ENCODE data around the gene GPR157.
"Not testable (repeated sequence)": the region's sequence is repeated elsewhere in the genome, so short reads cannot be mapped to it uniquely, and the experiment has no call there.

The GPR157 gene

GRCh38 chr1:9145021-9145668, 16.2 kb upstream of the GPR157 start:
- no peak for ATAC-seq

- not testable (repeated sequence) for ATAC-seq
These were observed 15.6 kb upstream of the GPR157 start for GRCh38 chr1:9144494-9144893.

- no peak for ATAC-seq
These were observed 14.3 kb upstream of the GPR157 start for GRCh38 chr1:9143250-9143649.

DNA sequence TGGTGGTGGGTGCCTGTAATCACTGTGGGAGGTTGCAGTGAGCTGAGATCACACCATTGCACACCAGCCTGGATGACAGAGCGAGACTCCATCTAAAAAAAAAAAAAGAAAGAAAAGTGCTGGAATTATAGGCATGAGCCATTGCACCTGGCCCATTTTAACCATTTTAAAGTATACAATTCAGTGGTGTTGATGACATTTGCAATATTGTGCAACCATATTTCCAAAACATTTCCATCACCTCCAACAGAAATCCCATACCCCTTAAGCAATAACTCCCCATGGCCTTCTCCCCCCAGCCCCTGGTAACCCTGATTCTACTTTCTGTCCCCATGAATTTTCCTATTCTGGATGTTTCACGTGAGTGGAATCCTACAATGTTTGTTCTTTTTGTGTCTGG, 11.0 kb upstream of the GPR157 start:
- no peak for ATAC-seq

DNA sequence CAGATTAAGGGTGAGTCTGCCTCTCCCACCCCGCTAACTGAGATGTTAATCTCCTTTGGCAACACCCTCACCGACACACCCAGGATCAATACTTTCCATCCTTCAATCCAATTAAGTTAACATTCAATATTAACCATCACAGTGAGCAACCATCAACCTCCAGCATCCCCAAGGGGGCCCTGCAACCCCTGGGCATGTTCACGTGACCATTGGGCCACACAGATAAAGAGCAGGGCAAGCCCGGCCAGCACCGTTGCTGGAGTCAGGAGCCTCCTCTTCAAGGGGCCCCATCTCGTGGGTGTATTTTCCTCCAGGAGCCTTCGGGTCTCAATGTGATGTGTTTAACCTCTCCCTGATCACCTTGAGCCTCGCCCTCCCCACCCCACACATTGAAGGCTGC, 8.0 kb upstream of the GPR157 start:
- ATAC-seq: no peak

GRCh38 chr1:9135073-9135836, 6.4 kb upstream of the GPR157 start:
- peak; percentile 33 to 38 for ATAC-seq

DNA sequence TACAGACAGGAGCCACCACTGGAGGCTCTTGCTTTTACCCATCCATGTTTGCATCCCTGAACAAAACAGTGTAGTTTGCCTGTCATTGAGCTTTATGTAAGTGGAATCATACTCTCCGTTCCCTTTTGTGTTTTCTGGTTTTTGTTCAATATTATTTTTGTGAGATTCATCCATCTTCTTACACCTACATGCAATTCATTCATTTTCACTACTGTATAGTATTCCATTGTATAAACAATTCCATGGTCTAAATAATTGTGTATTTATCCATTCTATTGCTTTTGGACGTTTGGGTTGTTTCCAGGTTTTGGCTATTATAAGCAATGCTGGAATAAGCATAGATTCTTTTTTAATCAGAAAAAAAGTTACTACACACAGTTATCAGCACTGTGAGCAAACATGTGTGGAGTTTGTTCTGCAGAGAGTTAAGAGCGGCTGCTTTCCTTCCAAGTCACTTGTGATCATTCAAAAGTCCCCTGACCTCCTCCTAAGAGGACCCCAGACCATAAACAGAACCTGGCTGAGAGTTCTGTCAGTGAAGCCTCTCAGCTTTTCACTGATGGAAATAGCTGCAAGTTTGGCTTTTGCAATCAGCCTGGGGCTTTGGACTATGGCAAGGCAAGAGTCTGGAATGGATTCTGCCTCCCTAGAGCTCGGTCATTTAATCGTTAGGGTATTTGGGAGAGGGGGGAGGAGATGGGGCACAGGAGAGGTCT, 5.1 kb upstream of the GPR157 start:
- no peak for ATAC-seq

- peak; percentile 54 to 64 for ATAC-seq
These were observed 552 bp upstream of the GPR157 start for GRCh38 chr1:9129266-9130041.

DNA sequence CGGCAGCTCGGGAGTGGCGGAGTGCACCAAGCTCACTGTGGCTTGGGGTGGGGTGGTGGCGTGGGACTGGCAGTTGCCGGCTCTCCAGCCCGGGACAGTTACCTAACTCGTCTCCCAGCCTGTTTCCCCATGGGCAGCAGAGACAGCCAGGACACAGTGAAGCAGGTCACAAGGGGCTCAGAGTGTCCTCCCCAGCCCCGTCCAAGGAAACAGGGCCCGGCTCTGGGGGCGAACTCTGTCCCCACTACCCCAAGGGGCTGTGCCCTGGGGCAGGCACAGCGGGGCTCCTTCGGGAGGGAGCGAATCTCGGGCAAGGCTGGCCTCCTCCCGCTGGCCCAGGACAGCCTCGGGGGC, 759 bp downstream of the GPR157 start:
- ATAC-seq: no peak

DNA sequence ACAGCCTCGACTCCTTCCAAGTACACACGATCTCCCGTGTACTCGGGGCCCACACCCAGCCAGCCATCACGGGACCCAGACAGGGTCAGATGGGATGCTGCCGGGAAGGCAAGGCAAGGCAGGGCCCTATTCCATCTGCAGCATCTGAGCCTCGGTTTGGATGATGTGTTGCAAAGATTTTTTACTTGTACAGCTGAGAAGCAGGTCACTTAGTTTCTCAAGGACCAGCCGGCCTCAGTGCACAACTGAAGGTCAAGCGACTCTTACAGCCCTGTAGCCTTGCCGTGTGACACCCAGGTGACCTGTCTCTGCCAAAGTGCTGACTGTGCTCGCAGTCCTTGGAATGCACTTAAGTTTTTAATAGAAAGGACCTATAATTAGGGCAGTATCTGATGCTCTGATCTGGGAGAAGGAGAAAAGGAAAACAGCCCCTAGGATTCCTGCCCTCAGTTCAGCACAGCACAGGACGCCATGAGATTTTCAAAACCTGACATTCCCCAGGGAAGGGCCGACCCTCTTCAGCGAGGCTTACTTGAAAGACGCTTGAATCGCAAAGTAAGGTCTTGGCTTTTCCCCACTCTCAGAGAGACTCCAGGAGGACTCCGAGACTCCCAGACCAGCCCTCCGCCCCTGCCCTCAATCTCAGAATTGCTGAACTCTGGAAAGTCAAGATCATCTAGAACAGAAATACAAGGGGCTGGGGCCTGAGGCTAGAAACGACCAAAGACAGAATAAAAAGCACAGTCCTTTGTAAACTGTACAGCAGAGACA, 1.3 kb downstream of the GPR157 start:
- ATAC-seq: no peak

DNA sequence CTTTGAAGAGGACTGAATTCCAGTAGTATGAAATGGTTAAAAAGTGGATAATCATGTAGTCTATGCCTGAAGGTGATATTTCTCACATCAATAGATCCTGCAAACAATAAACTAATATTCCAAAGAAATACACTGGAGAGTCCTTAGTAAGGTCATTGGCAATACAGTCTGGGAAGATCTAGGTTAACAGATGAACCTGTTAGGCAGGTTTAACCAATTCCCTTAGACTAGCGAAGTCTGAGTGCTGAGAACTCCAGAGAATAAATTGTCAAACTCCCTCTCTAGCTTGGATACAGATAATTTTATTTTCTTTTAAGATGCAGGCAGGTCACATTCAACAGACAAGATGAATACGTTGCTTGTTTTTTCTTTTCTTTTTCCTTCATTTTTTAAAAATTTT, 2.4 kb downstream of the GPR157 start:
- no peak for ATAC-seq

DNA sequence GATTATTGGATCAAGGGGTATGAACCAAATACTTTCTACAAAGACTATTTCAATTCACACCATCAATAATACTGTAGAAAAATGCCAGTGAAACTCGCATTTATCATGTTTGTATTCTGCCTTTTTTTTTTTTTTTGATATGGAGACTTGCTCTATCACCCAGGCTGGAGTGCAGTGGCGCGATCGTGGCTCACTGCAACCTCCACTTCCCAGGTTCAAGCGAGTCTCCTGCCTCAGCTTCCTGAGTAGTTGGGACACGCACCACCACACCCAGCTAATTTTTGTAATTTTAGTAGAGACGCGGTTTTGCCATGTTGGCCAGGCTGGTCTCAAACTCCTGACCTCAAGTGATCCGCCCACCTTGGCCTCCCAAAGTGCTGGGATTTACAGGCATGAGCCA, 3.1 kb downstream of the GPR157 start:
- ATAC-seq: not testable (repeated sequence)

- no peak for ATAC-seq
These were observed 3.6 kb downstream of the GPR157 start for GRCh38 chr1:9125325-9125724.

DNA sequence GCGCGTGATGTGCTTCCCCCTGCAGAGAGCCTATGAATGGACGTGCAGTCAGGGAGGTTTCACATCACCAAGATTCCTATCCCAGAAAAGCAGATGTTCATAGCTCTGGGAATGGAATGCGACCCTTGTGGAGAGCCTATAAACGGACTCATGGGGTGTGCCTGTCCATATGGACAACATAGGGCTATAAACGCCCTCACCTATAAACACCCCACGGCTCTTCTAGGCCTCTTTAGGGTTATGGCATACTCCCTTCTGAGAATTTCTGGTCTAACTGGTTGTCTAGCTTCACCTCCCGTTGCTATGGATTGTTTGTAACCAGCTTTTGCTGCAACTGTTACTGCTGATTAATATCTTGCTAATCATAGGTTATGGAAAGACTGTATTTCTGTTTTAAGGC, 4.5 kb downstream of the GPR157 start:
- not testable (repeated sequence) for ATAC-seq

- not testable (repeated sequence) for ATAC-seq
These were observed 5.2 kb downstream of the GPR157 start for GRCh38 chr1:9123665-9124064.

GRCh38 chr1:9121496-9122409, 7.1 kb downstream of the GPR157 start:
- ATAC-seq: peak; percentile 89 to 92

DNA sequence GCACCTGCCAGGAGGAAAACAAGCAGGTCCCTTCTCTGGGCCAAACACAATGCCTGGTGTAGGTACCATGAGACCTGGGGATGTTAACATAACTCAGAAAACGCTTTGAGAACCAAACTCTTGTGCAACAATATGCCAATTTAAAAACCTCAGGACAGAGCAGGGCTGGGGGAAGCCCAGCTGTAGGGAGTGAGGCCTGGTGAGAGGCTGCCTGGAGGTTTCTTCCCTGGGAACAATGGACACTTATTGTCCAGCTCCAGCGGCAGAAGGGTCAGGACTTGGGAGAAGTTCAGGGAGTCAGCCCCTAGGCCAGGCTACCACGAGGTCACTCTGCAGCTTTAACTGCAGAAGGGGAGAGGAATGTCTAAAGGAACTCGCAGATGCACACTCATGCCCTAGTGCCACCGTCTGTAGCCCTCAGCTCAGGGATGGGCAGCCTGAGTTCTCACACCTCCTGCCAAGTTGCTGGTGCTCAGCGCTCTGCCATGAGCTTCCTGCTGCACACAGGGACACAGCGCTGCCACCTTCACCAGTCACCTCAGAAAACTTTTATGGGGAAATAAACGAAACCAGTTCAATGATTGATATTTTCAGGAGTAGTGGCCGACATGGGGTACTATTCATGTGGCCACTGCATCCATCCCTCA, 8.5 kb downstream of the GPR157 start:
- ATAC-seq: no peak

- no peak for ATAC-seq
These were observed 9.2 kb downstream of the GPR157 start for GRCh38 chr1:9119745-9120144.

- ATAC-seq: no peak
These were observed 10.7 kb downstream of the GPR157 start for GRCh38 chr1:9118186-9118585.

DNA sequence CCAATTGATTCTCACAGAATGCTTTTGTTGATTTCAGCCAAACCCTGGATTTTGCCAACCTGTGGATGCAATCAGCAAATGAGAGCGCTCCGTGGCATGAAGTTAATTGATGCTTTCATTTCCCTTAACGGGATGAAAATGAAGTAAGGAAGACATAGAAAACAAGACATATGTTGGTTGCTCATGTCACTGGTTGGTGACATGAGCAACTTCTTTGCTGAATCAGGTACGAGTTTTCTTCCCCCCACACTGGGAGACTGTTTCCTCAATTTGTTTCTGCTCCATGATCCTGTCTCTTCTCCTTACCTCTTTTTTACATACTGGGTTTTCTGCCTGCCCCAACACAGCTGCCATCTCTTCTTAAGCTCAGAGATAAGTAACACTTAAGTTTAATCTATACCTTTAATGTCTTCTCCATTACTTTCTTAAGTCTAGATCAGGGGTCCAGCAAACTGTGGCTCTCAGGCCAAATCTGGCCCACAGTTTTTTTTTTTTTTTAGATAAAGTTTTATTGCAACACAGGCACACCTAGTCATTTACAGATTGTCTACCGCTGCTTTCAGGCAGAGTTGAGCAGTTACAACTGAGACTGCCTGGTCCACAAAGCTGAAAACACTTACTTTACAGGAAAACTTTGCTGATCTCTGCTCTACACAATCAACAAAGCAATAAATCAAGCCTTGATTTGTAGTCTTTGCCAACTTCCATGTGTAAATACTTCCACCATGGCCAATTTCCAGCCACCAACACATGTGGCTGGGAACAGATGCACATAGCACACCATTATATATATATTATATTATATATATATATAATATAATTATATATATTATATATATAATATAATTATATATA, 13.3 kb downstream of the GPR157 start:
- ATAC-seq: no peak
